HFF-Myc (cell line): Measurements from ENCODE around the gene SLC2A9.

ENCODE experiments used
- DNase-seq: peaks from one replicate; pipeline ENCODE4 v3.0.0-alpha.2; 2011; ENCODE audit warnings: low read depth; ENCODE audit errors: extremely low read depth
- H3K4me3 ChIP-seq: replicated peaks from 2 replicates; pipeline ENCODE4 v1.5.1; 2011; ENCODE audit warnings: low read depth, mild to moderate bottlenecking, control low read depth, low read length
- CTCF ChIP-seq: IDR thresholded peaks from 2 replicates; pipeline ENCODE4 v1.5.1; 2012; ENCODE audit warnings: mild to moderate bottlenecking, low read depth, low read length, control low read depth; ENCODE audit errors: missing control alignments

SLC2A9 gene

GRCh38 chr4:10034612-10035104, 13.4 kb upstream of the SLC2A9 start:
- no peak for DNase-seq
- TF ChIP-seq CTCF, result no peak
- H3K4me3 ChIP-seq, result no peak overlapping the region

DNA sequence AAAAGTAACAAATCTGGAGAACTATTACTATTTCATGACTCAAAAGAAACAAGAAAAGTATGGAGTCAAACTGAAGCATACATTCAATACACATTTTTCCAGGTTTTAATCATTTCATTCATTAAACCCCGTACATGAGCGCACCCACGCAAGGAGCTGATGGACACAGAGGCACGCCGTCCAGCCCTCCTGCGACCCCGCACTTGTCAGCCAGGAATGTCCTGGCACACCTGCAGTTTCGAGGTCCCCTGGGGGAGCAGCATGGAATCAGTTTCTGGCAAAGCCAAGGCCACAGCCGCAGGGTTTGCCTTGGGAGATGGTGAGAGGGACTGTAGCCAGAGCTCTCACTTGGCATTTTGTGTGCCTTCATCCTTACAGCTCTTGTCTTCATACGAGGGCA, 12.8 kb upstream of the SLC2A9 start:
- no peak overlapping the region for H3K4me3 ChIP-seq
- no peak for TF ChIP-seq CTCF
- no peak for DNase-seq

DNA sequence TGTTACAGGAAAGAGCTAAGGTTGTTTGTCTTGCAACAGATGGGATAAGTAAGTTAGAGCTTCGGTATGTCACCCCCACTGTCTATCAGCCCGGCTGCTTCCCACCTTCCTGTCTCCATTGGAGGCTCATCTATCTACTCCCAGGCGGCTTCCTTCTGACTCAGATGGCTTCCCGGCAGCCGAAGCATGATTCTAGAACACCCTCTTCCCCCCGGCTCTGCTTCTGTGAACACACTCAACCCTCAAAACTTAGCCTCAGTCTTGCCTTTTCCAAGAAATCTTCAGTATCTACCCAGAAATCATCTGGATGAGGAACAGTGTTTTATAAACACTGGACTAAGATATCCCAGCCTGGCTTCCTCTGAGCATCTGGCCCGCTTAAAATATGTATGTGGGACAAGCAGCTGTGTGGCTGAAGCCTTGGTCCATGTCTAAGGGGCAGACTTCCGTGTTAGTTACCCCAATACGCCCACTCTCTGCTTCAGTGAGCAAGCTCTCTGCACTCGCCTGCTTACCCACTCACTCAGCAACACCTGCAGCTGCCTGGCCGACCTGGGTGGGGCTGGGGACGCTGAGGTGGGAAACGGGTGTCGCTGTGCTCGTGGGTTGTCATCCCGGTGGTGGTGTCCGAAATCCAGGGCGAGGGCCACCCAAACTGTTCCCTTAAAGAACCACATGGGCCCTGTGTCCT, 12.0 kb upstream of the SLC2A9 start:
- H3K4me3 ChIP-seq, result no peak overlapping the region
- no peak for TF ChIP-seq CTCF

GRCh38 chr4:10032625-10033024, 11.3 kb upstream of the SLC2A9 start:
- H3K4me3 ChIP-seq, result no peak overlapping the region
- no peak for DNase-seq
- TF ChIP-seq CTCF, result no peak

More for the DNA sequence above, 12.0 kb upstream of the SLC2A9 start:
- DNase-seq, result no peak

- no peak for DNase-seq
- no peak for TF ChIP-seq CTCF
- no peak overlapping the region for H3K4me3 ChIP-seq
Observed at GRCh38 chr4:10031668-10032590, 10.6 kb upstream of the SLC2A9 start.

DNA sequence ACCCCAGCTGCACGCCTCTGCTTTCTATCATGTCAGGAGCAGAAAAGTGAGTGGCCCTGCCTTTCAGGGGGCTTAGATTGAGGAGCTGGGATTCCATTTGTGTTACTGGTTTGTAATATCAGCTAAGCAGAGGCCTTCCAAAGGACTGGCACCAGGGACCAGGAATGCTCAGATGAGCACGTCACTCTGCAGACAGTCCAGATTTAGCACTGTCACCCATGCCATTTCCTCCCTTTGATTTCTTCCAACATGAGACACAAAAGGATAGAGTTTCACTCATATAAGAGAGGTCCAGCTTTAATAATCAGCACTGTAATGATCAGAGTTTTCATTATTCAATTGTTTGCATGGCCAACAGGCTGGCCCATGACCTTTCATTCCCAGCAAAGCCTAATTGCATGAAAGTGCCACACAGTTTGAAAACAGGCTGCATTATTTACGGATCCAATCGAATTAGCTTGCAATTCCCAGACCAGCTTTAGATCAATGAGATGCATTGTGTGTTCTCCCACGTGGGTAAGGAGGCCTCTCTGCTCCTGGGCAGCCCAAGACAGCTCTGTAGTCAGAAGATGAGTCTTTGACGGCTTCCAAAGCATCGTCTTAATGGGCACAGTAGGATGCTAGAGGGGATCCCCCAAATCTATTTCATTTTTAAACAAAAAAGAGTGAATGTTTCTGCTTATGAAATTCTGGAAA, 9.8 kb upstream of the SLC2A9 start:
- no peak for TF ChIP-seq CTCF
- H3K4me3 ChIP-seq, result no peak overlapping the region
- DNase-seq, result no peak
